Activated T-cell treated with anti-CD3 and anti-CD28 coated beads, Interleukin-2, amount 50 U/mL, for 4 hours (primary cell): ENCODE results near the gene VMAC. TPM values are rescaled to one million over a fixed set of nuclear protein-coding genes. Genes with fewer than 3 reads are reported as not detected.
A peak's percentile ranks its signal among the peaks of the same experiment; 100 is the strongest.

Experiments used
- ATAC-seq, 2 donors: fragments of 200-7000 bp; cut with Tn5 transposase; one replicate each; pipeline ENCODE4 v1.10.0; 2021
- DNase-seq: peaks from one replicate; pipeline ENCODE4 v3.0.0-alpha.2; 2020
- H3K27me3 Mint-ChIP-seq: one replicate; pipeline ENCODE4 v1.8.0; 2021; ENCODE audit warnings: low read depth, mixed read lengths
- H3K36me3 Mint-ChIP-seq: one replicate; pipeline ENCODE4 v1.8.0; 2022; ENCODE audit warnings: mixed read lengths; ENCODE audit not compliant: insufficient read depth
- H3K4me1 Mint-ChIP-seq: one replicate; pipeline ENCODE4 v1.8.0; 2021; ENCODE audit warnings: low read depth, mixed read lengths
- H3K4me3 Mint-ChIP-seq: one replicate; pipeline ENCODE4 v1.8.0; 2021; ENCODE audit warnings: mild to moderate bottlenecking, moderate library complexity, mixed read lengths
- H3K9me3 Mint-ChIP-seq: one replicate; pipeline ENCODE4 v1.8.0; 2021; ENCODE audit warnings: mixed read lengths
- total RNA-seq, 3 donors: library from RNA; stranded (reverse); gene quantifications; one replicate each; pipeline ENCODE4 v1.2.1, GENCODE V29; 2021

VMAC gene
- total RNA-seq, 3 donors from 2014 or later, result 1.3 to 1.8 (median 1.7) TPM

GRCh38 chr19:5940260-5941208, 35.9 kb downstream of the VMAC start:
- Mint-ChIP-seq H3K36me3 (peaks cover 21% of the 10 kb centered on the region), H3K27me3 (no peaks in the 10 kb centered on the region), H3K9me3 (no peaks in the 10 kb centered on the region), H3K4me3 (no peak overlapping the region), H3K4me1 (peaks cover 12% of the 10 kb centered on the region)
- ATAC-seq, result no peak
- DNase-seq, result no peak

GRCh38 chr19:5941673-5942072, 37.0 kb downstream of the VMAC start:
- Mint-ChIP-seq H3K27me3 (no peaks in the 10 kb centered on the region), H3K4me3 (no peak overlapping the region), H3K36me3 (peaks cover 17% of the 10 kb centered on the region), H3K4me1 (peaks cover 23% of the 10 kb centered on the region), H3K9me3 (no peaks in the 10 kb centered on the region)
- ATAC-seq, result no peak
- DNase-seq, result no peak

- no peak for DNase-seq
- Mint-ChIP-seq H3K27me3 (no peaks in the 10 kb centered on the region), H3K4me3 (no peak overlapping the region), H3K4me1 (peaks cover 35% of the 10 kb centered on the region), H3K9me3 (no peaks in the 10 kb centered on the region), H3K36me3 (peaks cover 9% of the 10 kb centered on the region)
- no peak for ATAC-seq
Measured at GRCh38 chr19:5943045-5943444, 38.4 kb downstream of the VMAC start.

GRCh38 chr19:5943623-5944022, 39.0 kb downstream of the VMAC start:
- ATAC-seq, result peak in 1 of 2 donors; percentile 38
- DNase-seq, result no peak
- H3K9me3 Mint-ChIP-seq, result no peaks in the 10 kb centered on the region
- H3K4me3 Mint-ChIP-seq, result no peak overlapping the region
- H3K4me1 Mint-ChIP-seq, result peaks cover 39% of the 10 kb centered on the region
- no peaks in the 10 kb centered on the region for H3K27me3 Mint-ChIP-seq
- peaks cover 8% of the 10 kb centered on the region for H3K36me3 Mint-ChIP-seq

- no peak for ATAC-seq
- Mint-ChIP-seq H3K27me3 (no peaks in the 10 kb centered on the region), H3K36me3 (peaks cover 19% of the 10 kb centered on the region), H3K4me1 (peaks cover 77% of the 10 kb centered on the region), H3K4me3 (no peak overlapping the region), H3K9me3 (no peaks in the 10 kb centered on the region)
- DNase-seq, result no peak
Measured at GRCh38 chr19:5947435-5947834, 42.8 kb downstream of the VMAC start.

GRCh38 chr19:5948752-5949564, 44.3 kb downstream of the VMAC start:
- H3K4me3 Mint-ChIP-seq, result peak overlapping the region; percentile 57
- no peaks in the 10 kb centered on the region for H3K27me3 Mint-ChIP-seq
- peak; percentile 44 to 52 for ATAC-seq
- no peaks in the 10 kb centered on the region for H3K9me3 Mint-ChIP-seq
- DNase-seq, result no peak
- peaks cover 87% of the 10 kb centered on the region for H3K4me1 Mint-ChIP-seq
- H3K36me3 Mint-ChIP-seq, result peaks cover 19% of the 10 kb centered on the region

GRCh38 chr19:5949792-5950305, 45.2 kb downstream of the VMAC start:
- DNase-seq (peak; percentile 24), ATAC-seq (peak; percentile 44 to 55)
- Mint-ChIP-seq H3K4me3 (peak overlapping the region; percentile 50), H3K36me3 (peaks cover 19% of the 10 kb centered on the region), H3K27me3 (no peaks in the 10 kb centered on the region), H3K4me1 (peaks cover 90% of the 10 kb centered on the region), H3K9me3 (no peaks in the 10 kb centered on the region)

GRCh38 chr19:5950741-5951140, 46.1 kb downstream of the VMAC start:
- DNase-seq (no peak), ATAC-seq (no peak)
- no peaks in the 10 kb centered on the region for H3K9me3 Mint-ChIP-seq
- H3K27me3 Mint-ChIP-seq, result no peaks in the 10 kb centered on the region
- H3K4me1 Mint-ChIP-seq, result peaks cover 94% of the 10 kb centered on the region
- peak overlapping the region; percentile 33 for H3K4me3 Mint-ChIP-seq
- peaks cover 15% of the 10 kb centered on the region for H3K36me3 Mint-ChIP-seq

GRCh38 chr19:5951338-5951861, 46.7 kb downstream of the VMAC start:
- ATAC-seq, result no peak
- Mint-ChIP-seq H3K9me3 (no peaks in the 10 kb centered on the region), H3K4me1 (peaks cover 92% of the 10 kb centered on the region), H3K36me3 (peaks cover 14% of the 10 kb centered on the region), H3K4me3 (no peak overlapping the region), H3K27me3 (no peaks in the 10 kb centered on the region)
- no peak for DNase-seq

GRCh38 chr19:5952193-5953029, 47.7 kb downstream of the VMAC start:
- ATAC-seq (no peak), DNase-seq (no peak)
- peak overlapping the region; percentile 46 for H3K4me3 Mint-ChIP-seq
- peaks cover 92% of the 10 kb centered on the region for H3K4me1 Mint-ChIP-seq
- no peaks in the 10 kb centered on the region for H3K9me3 Mint-ChIP-seq
- H3K27me3 Mint-ChIP-seq, result no peaks in the 10 kb centered on the region
- peaks cover 17% of the 10 kb centered on the region for H3K36me3 Mint-ChIP-seq

GRCh38 chr19:5953030-5953589, 48.4 kb downstream of the VMAC start:
- no peak for DNase-seq
- Mint-ChIP-seq H3K27me3 (no peaks in the 10 kb centered on the region), H3K4me1 (peaks cover 92% of the 10 kb centered on the region), H3K4me3 (peak overlapping the region; percentile 46), H3K9me3 (no peaks in the 10 kb centered on the region), H3K36me3 (peaks cover 19% of the 10 kb centered on the region)
- ATAC-seq, result no peak

GRCh38 chr19:5953680-5954213, 49.1 kb downstream of the VMAC start:
- H3K9me3 Mint-ChIP-seq, result no peaks in the 10 kb centered on the region
- peak; percentile 21 for DNase-seq
- peaks cover 92% of the 10 kb centered on the region for H3K4me1 Mint-ChIP-seq
- peaks cover 19% of the 10 kb centered on the region for H3K36me3 Mint-ChIP-seq
- no peaks in the 10 kb centered on the region for H3K27me3 Mint-ChIP-seq
- peak; percentile 35 to 39 for ATAC-seq
- H3K4me3 Mint-ChIP-seq, result peak overlapping the region; percentile 46

GRCh38 chr19:5954293-5954692, 49.6 kb downstream of the VMAC start:
- peaks cover 16% of the 10 kb centered on the region for H3K36me3 Mint-ChIP-seq
- H3K4me3 Mint-ChIP-seq, result peak overlapping the region; percentile 46
- H3K27me3 Mint-ChIP-seq, result no peaks in the 10 kb centered on the region
- H3K9me3 Mint-ChIP-seq, result no peaks in the 10 kb centered on the region
- ATAC-seq, result no peak
- no peak for DNase-seq
- H3K4me1 Mint-ChIP-seq, result peaks cover 92% of the 10 kb centered on the region
